ENCODE measurements around the gene SLC5A12. TPM values are rescaled to one million over a fixed set of nuclear protein-coding genes. Genes with fewer than 3 reads are reported as not detected.

SLC5A12 gene, protein sequence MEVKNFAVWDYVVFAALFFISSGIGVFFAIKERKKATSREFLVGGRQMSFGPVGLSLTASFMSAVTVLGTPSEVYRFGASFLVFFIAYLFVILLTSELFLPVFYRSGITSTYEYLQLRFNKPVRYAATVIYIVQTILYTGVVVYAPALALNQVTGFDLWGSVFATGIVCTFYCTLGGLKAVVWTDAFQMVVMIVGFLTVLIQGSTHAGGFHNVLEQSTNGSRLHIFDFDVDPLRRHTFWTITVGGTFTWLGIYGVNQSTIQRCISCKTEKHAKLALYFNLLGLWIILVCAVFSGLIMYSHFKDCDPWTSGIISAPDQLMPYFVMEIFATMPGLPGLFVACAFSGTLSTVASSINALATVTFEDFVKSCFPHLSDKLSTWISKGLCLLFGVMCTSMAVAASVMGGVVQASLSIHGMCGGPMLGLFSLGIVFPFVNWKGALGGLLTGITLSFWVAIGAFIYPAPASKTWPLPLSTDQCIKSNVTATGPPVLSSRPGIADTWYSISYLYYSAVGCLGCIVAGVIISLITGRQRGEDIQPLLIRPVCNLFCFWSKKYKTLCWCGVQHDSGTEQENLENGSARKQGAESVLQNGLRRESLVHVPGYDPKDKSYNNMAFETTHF
- total RNA-seq, result not detected in 2 replicates

DNA sequence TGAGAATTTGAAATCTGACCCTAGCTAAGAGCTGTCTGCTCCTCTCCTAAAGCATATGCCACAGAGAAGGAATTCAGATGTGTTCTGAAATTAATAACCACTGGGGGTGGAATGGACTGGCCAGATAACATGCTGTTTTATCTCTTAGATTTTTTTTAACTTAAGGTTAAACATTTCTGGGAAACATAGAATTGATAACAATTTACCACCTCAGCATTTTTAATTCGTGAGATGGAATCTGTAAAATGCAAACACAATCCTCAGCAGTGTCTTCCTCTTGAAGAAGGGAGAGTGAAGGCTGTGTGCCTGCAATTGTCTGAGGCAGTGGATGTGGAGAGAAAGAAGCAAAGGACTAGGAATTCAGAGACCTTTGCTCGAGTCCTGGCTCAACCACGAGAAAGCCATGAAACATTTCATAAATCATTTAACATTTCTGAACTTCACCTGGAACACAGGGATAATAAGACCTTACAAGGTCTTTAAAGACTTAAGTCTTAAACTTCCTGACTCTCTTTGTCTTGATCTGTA lies at the start of gene SLC5A12:
Gene SLC5A12, minus strand, starts transcription at position 113 of the 528 bp plus-strand sequence. CDS start 346 bp downstream, outside the sequence.

Other genes starting within 250 kb of the SLC5A12 start
- not detected in 2 replicates for gene MUC15, start 149.8 kb downstream of the SLC5A12 start, total RNA-seq